H9 (cell line): ENCODE data around the gene LHFPL5. TPM values are rescaled to one million over a fixed set of nuclear protein-coding genes. Genes with fewer than 3 reads are reported as not detected.
A peak's percentile ranks its signal among the peaks of the same experiment; 100 is the strongest.

Source experiments
- DNase-seq: peaks from one replicate; pipeline ENCODE4 v3.0.0-alpha.2; 2017
- H2AFZ ChIP-seq: one replicate; pipeline ENCODE4 v1.6.1; 2013; ENCODE audit warnings: mild to moderate bottlenecking, low read length, control low read depth, moderate library complexity
- H2AK5ac ChIP-seq: 2 replicates; pipeline ENCODE4 v1.6.1; 2013; ENCODE audit warnings: low read length, control low read depth, mixed read lengths; ENCODE audit not compliant: insufficient read length
- H2BK120ac ChIP-seq: one replicate; pipeline ENCODE4 v1.6.1; 2013; ENCODE audit warnings: low read depth, mild to moderate bottlenecking, low read length, control low read depth, inconsistent platforms; ENCODE audit not compliant: poor library complexity, severe bottlenecking
- H2BK12ac ChIP-seq: 2 replicates; pipeline ENCODE4 v1.6.1; 2013; ENCODE audit warnings: low read length, control low read depth, mixed read lengths, low read depth; ENCODE audit not compliant: insufficient read length
- H2BK15ac ChIP-seq: 2 replicates; pipeline ENCODE4 v1.6.1; 2013; ENCODE audit warnings: low read depth, low read length, control low read depth
- H2BK20ac ChIP-seq: one replicate; pipeline ENCODE4 v1.6.1; 2013; ENCODE audit warnings: low read depth, mild to moderate bottlenecking, low read length, control low read depth, inconsistent platforms; ENCODE audit not compliant: poor library complexity, severe bottlenecking
- H2BK5ac ChIP-seq: 2 replicates; pipeline ENCODE4 v1.6.1; 2013; ENCODE audit warnings: low read length, control low read depth, mixed read lengths; ENCODE audit not compliant: insufficient read length
- H3K14ac ChIP-seq: 2 replicates; pipeline ENCODE4 v1.6.1; 2013; ENCODE audit warnings: low read length, control low read depth; ENCODE audit not compliant: insufficient read depth
- H3K18ac ChIP-seq: 2 replicates; pipeline ENCODE4 v1.6.1; 2013; ENCODE audit warnings: low read depth, mild to moderate bottlenecking, mixed read lengths, low read length, control low read depth; ENCODE audit not compliant: insufficient read length
- H3K23ac ChIP-seq: 2 replicates; pipeline ENCODE4 v1.6.1; 2013; ENCODE audit warnings: low read length, control low read depth, mixed read lengths, low read depth; ENCODE audit not compliant: insufficient read length
- H3K23me2 ChIP-seq: 2 replicates; pipeline ENCODE4 v1.6.1; 2013; ENCODE audit warnings: low read depth, mild to moderate bottlenecking, mixed read lengths, low read length, control low read depth; ENCODE audit not compliant: insufficient read length, poor library complexity, severe bottlenecking
- H3K27ac ChIP-seq: 2 replicates; pipeline ENCODE4 v1.5.1; 2013; ENCODE audit warnings: low read length, control low read depth, mixed read lengths, low read depth; ENCODE audit not compliant: insufficient read length
- H3K27me3 ChIP-seq: 2 replicates; pipeline ENCODE4 v1.6.1; 2013; ENCODE audit warnings: low read length, control low read depth, inconsistent platforms; ENCODE audit not compliant: insufficient read depth
- H3K4ac ChIP-seq: 2 replicates; pipeline ENCODE4 v1.6.1; 2013; ENCODE audit warnings: low read depth, mild to moderate bottlenecking, control low read depth, inconsistent platforms, low read length, moderate library complexity
- H3K4me1 ChIP-seq: 2 replicates; pipeline ENCODE4 v1.6.1; 2013; ENCODE audit warnings: low read length, control low read depth, inconsistent platforms; ENCODE audit not compliant: insufficient read depth
- H3K4me2 ChIP-seq: 2 replicates; pipeline ENCODE4 v1.6.1; 2013; ENCODE audit warnings: low read length, control low read depth, mixed read lengths; ENCODE audit not compliant: insufficient read length, insufficient read depth
- H3K56ac ChIP-seq: 2 replicates; pipeline ENCODE4 v1.6.1; 2013; ENCODE audit warnings: low read depth, mild to moderate bottlenecking, mixed read lengths, low read length, control low read depth; ENCODE audit not compliant: insufficient read length
- H3K79me1 ChIP-seq: 2 replicates; pipeline ENCODE4 v1.6.1; 2013; ENCODE audit warnings: low read depth, mild to moderate bottlenecking, moderate library complexity, low read length, control low read depth, inconsistent platforms; ENCODE audit not compliant: insufficient read depth, poor library complexity, severe bottlenecking
- H3K79me2 ChIP-seq: 2 replicates; pipeline ENCODE4 v1.6.1; 2013; ENCODE audit warnings: low read length, control low read depth, inconsistent platforms; ENCODE audit not compliant: insufficient read depth
- H3K9ac ChIP-seq: 2 replicates; pipeline ENCODE4 v1.6.1; 2013; ENCODE audit warnings: low read length, control low read depth, mixed read lengths; ENCODE audit not compliant: insufficient read length; ENCODE audit errors: extremely low read depth
- H3K9me3 ChIP-seq: one replicate; pipeline ENCODE4 v1.6.1; 2013; ENCODE audit warnings: low read depth, low read length, inconsistent platforms; ENCODE audit not compliant: control insufficient read depth
- H3T11ph ChIP-seq: one replicate; pipeline ENCODE4 v1.6.1; 2013; ENCODE audit warnings: mild to moderate bottlenecking, low read length, control low read depth, inconsistent platforms
- H4K20me1 ChIP-seq: one replicate; pipeline ENCODE4 v1.6.1; 2013; ENCODE audit not compliant: control insufficient read depth, insufficient read length, insufficient read depth
- H4K5ac ChIP-seq: 2 replicates; pipeline ENCODE4 v1.6.1; 2013; ENCODE audit warnings: low read depth, mild to moderate bottlenecking, mixed read lengths, low read length, control low read depth; ENCODE audit not compliant: insufficient read length
- H4K8ac ChIP-seq: replicated peaks from 2 replicates; pipeline ENCODE4 v1.6.1; 2013; ENCODE audit warnings: low read length, control low read depth, mixed read lengths, low read depth; ENCODE audit not compliant: insufficient read length
- H4K91ac ChIP-seq: 2 replicates; pipeline ENCODE4 v1.6.1; 2013; ENCODE audit warnings: low read depth, mild to moderate bottlenecking, moderate library complexity, mixed read lengths, low read length, control low read depth; ENCODE audit not compliant: insufficient read length
- H3K27ac Mint-ChIP-seq, 3 experiments: 2 replicates in 2 of 3; 3 replicates in 1 of 3; pipeline ENCODE4 v1.8.0; 2020 to 2021; ENCODE audit warnings: mixed read lengths in 3 of 3, mild to moderate bottlenecking in 1 of 3, moderate library complexity in 1 of 3
- H3K27me3 Mint-ChIP-seq: 2 replicates; pipeline ENCODE4 v1.8.0; 2021; ENCODE audit warnings: low read depth, mild to moderate bottlenecking, moderate library complexity, mixed read lengths
- H3K36me3 Mint-ChIP-seq, 3 experiments: 2 replicates in 2 of 3; 3 replicates in 1 of 3; pipeline ENCODE4 v1.8.0; 2020 to 2021; ENCODE audit warnings: low read depth in 3 of 3, mixed read lengths in 3 of 3; ENCODE audit not compliant: insufficient read depth in 1 of 3
- H3K4me1 Mint-ChIP-seq, 2 experiments: 2 replicates each; pipeline ENCODE4 v1.8.0; 2020; ENCODE audit warnings: mixed read lengths in 2 of 2
- H3K4me3 Mint-ChIP-seq, 2 experiments: 2 replicates in 1 of 2; 3 replicates in 1 of 2; pipeline ENCODE4 v1.8.0; 2020 to 2021; ENCODE audit warnings: mild to moderate bottlenecking in 2 of 2, mixed read lengths in 2 of 2, moderate library complexity in 1 of 2
- H3K9me3 Mint-ChIP-seq, 2 experiments: 2 replicates in 1 of 2; 3 replicates in 1 of 2; pipeline ENCODE4 v1.8.0; 2020; ENCODE audit warnings: mild to moderate bottlenecking in 2 of 2, mixed read lengths in 2 of 2, moderate library complexity in 1 of 2
- CTCF ChIP-seq: fragments of 200-600 bp; sonication (generic); conservative IDR thresholded peaks from 3 replicates; pipeline ENCODE4 v1.8.0; 2021; ENCODE audit warnings: antibody characterized with exemption, mild to moderate bottlenecking
- WGBS: extraction: QIAGEN DNeasy Blood & Tissue Kit; methylation state at CpG from one replicate; pipeline ENCODE4 v1.1.7; 2013; ENCODE audit warnings: missing lambda C conversion rate, low lambda C conversion rate, mixed read lengths; ENCODE audit not compliant: insufficient read length; ENCODE audit errors: extremely low coverage; 5-methylcytosine and 5-hydroxymethylcytosine counted together
- total RNA-seq: library from RNA; stranded (reverse); gene quantifications from 2 replicates; pipeline ENCODE4 v1.2.1, GENCODE V29; 2021

LHFPL5 gene
- total RNA-seq, 1 experiment from 2014 or later = not detected

GRCh38 chr6:35809809-35810208 lies 4.7 kb downstream of the LHFPL5 start:
- H3K9me3 Mint-ChIP-seq = no peaks in the 10 kb centered on the region; a peak in 1 of 5 replicates
- Histone ChIP-seq H3K23ac (no peak overlapping the region), H4K91ac (no peak overlapping the region)

More at GRCh38 chr6:35809809-35810208, 4.7 kb downstream of the LHFPL5 start:
- H3K4me1 ChIP-seq = no peaks in the 10 kb centered on the region; the same call in 1 of the 2 replicates
- TF ChIP-seq CTCF = no peak
- H4K20me1 ChIP-seq = no peaks in the 10 kb centered on the region
- H2AK5ac ChIP-seq = no peak overlapping the region
- WGBS = no CpG with 5 or more reads among the region's 5 CpGs
- no peak overlapping the region for H3K27ac ChIP-seq
- H3T11ph ChIP-seq = no peak overlapping the region
- peaks cover 12 to 24% of the 10 kb centered on the region in 2 experiments for H3K4me1 Mint-ChIP-seq
- H3K79me2 ChIP-seq = no peaks in the 10 kb centered on the region
- H3K23me2 ChIP-seq = no peaks in the 10 kb centered on the region
- no peak overlapping the region for H3K4me2 ChIP-seq
- H3K79me1 ChIP-seq = no peaks in the 10 kb centered on the region
- no peak for DNase-seq
- no peak overlapping the region for H4K5ac ChIP-seq
- no peaks in the 10 kb centered on the region for H3K27me3 ChIP-seq
- H3K27me3 Mint-ChIP-seq = peaks cover 11% of the 10 kb centered on the region
- H2BK12ac ChIP-seq = no peak overlapping the region
- H2BK20ac ChIP-seq = no peak overlapping the region
- H3K4me3 Mint-ChIP-seq = no peak overlapping the region
- H3K14ac ChIP-seq = no peak overlapping the region
- no peak overlapping the region for H2BK15ac ChIP-seq
- H3K4ac ChIP-seq = no peak overlapping the region
- H3K36me3 Mint-ChIP-seq = no peaks in the 10 kb centered on the region; a peak in 1 of 7 replicates
- no peak overlapping the region for H3K9ac ChIP-seq
- H3K56ac ChIP-seq = no peak overlapping the region
- no peak overlapping the region for H2AFZ ChIP-seq
- H2BK5ac ChIP-seq = no peak overlapping the region
- no peak overlapping the region for H2BK120ac ChIP-seq
- no peak overlapping the region for H4K8ac ChIP-seq
- 0 out of 7 replicates have a peak overlapping the region, but pooled peaks of 1 of the 3 experiments have one; percentile 48 for H3K27ac Mint-ChIP-seq
- H3K9me3 ChIP-seq = no peaks in the 10 kb centered on the region
- no peak overlapping the region for H3K18ac ChIP-seq
